Esophagus (tissue), 2 donors: Measurements from ENCODE around the gene PDE4D. TPM values are rescaled to one million over a fixed set of nuclear protein-coding genes. Genes with fewer than 3 reads are reported as not detected.
"Not testable (repeated sequence)": the region's sequence is repeated elsewhere in the genome, so short reads cannot be mapped to it uniquely, and the experiment has no call there.

Experiments
- H3K27ac ChIP-seq, 2 donors: one replicate each; pipeline ENCODE4 v1.5.1; 2013; ENCODE audit warnings: low read depth in 2 of 2, mild to moderate bottlenecking in 2 of 2, inconsistent platforms in 1 of 2, low read length in 1 of 2, moderate library complexity in 1 of 2
- H3K27me3 ChIP-seq, 2 donors: one replicate each; pipeline ENCODE4 v1.6.1; 2013; ENCODE audit warnings: low read length in 2 of 2, control low read depth in 1 of 2, mild to moderate bottlenecking in 1 of 2; ENCODE audit not compliant: insufficient read depth in 2 of 2, control insufficient read depth in 1 of 2
- H3K36me3 ChIP-seq, 2 donors: one replicate each; pipeline ENCODE4 v1.6.1; 2013; ENCODE audit warnings: low read length in 1 of 2; ENCODE audit not compliant: control insufficient read depth in 2 of 2, insufficient read depth in 2 of 2
- H3K4me1 ChIP-seq, 2 donors: one replicate each; pipeline ENCODE4 v1.6.1; 2013; ENCODE audit warnings: low read length in 1 of 2; ENCODE audit not compliant: control insufficient read depth in 2 of 2, insufficient read depth in 2 of 2
- H3K4me3 ChIP-seq, 2 donors: one replicate each; pipeline ENCODE4 v1.5.1; 2013; ENCODE audit warnings: low read length in 2 of 2, mild to moderate bottlenecking in 2 of 2, low read depth in 1 of 2, moderate library complexity in 1 of 2
- H3K9me3 ChIP-seq, 2 donors: one replicate each; pipeline ENCODE4 v1.6.1; 2013; ENCODE audit warnings: mild to moderate bottlenecking in 2 of 2, low read depth in 1 of 2, low read length in 1 of 2, moderate library complexity in 1 of 2; ENCODE audit not compliant: control insufficient read depth in 2 of 2, insufficient read depth in 1 of 2
- WGBS, 2 donors: extraction: QIAGEN DNeasy Blood & Tissue Kit; methylation state at CpG; one replicate each; pipeline ENCODE4 v1.1.7; 2013; 5-methylcytosine and 5-hydroxymethylcytosine counted together
- polyA plus RNA-seq, 2 donors: library from polyadenylated mRNA; stranded (reverse); fragments of 200-250 nt; gene quantifications; one replicate each; pipeline ENCODE4 v1.2.3, GENCODE V29; 2013
- donor health status: healthy with polysubstance abuse.
- donor health status: Bipolar disorder and iron deficiency.

PDE4D gene
- polyA plus RNA-seq, 2 donors = 1.5 to 2.5 TPM

GRCh38 chr5:59792983-59793585 lies 100.4 kb downstream of the PDE4D start:
- H3K9me3 ChIP-seq = no peaks in the 10 kb centered on the region
- 45 to 65% methylated on average over 6 of the region's 6 CpGs for WGBS, 2 donors

GRCh38 chr5:59791617-59792016 lies 101.9 kb downstream of the PDE4D start:
- Histone ChIP-seq H3K36me3 (no peaks in the 10 kb centered on the region), H3K27me3 (no peaks in the 10 kb centered on the region), H3K4me1 (peaks cover 0 to 7% of the 10 kb centered on the region in 2 donors), H3K27ac (no peak overlapping the region), H3K4me3 (no peak overlapping the region), H3K9me3 (no peaks in the 10 kb centered on the region)
- WGBS, 2 donors = 73 to 88% methylated on average over 3 of the region's 3 CpGs

More at GRCh38 chr5:59792983-59793585, 100.4 kb downstream of the PDE4D start:
- peaks cover 0 to 7% of the 10 kb centered on the region in 2 donors for H3K4me1 ChIP-seq
- H3K4me3 ChIP-seq = no peak overlapping the region
- no peaks in the 10 kb centered on the region for H3K27me3 ChIP-seq
- no peaks in the 10 kb centered on the region for H3K36me3 ChIP-seq
- H3K27ac ChIP-seq = no peak overlapping the region

GRCh38 chr5:59790776-59791475 lies 102.6 kb downstream of the PDE4D start:
- H3K27ac ChIP-seq = peak overlapping the region; percentile 34 to 35
- H3K27me3 ChIP-seq = no peaks in the 10 kb centered on the region
- H3K36me3 ChIP-seq = no peaks in the 10 kb centered on the region
- peak overlapping the region in 1 of 2 donors; percentile 3 for H3K4me3 ChIP-seq
- no peaks in the 10 kb centered on the region for H3K9me3 ChIP-seq
- H3K4me1 ChIP-seq = peaks cover 0 to 7% of the 10 kb centered on the region in 2 donors
- 38 to 51% methylated on average over 9 of the region's 9 CpGs for WGBS, 2 donors

GRCh38 chr5:59790376-59790775 lies 103.2 kb downstream of the PDE4D start:
- peak overlapping the region in 1 of 2 donors; percentile 3 for H3K4me3 ChIP-seq
- H3K27ac ChIP-seq = no peak overlapping the region
- no peaks in the 10 kb centered on the region for H3K9me3 ChIP-seq
- no peaks in the 10 kb centered on the region for H3K36me3 ChIP-seq
- WGBS, 2 donors = 53 to 56% methylated on average over 7 of the region's 7 CpGs
- H3K4me1 ChIP-seq = peaks cover 0 to 7% of the 10 kb centered on the region in 2 donors
- no peaks in the 10 kb centered on the region for H3K27me3 ChIP-seq

- WGBS, 2 donors = 49 to 50% methylated on average over 2 of the region's 2 CpGs
- peaks cover 0 to 7% of the 10 kb centered on the region in 2 donors for H3K4me1 ChIP-seq
- H3K27ac ChIP-seq = no peak overlapping the region
- no peaks in the 10 kb centered on the region for H3K9me3 ChIP-seq
- no peak overlapping the region for H3K4me3 ChIP-seq
- H3K27me3 ChIP-seq = no peaks in the 10 kb centered on the region
- no peaks in the 10 kb centered on the region for H3K36me3 ChIP-seq
These were observed 103.6 kb downstream of the PDE4D start for GRCh38 chr5:59789894-59790293.

GRCh38 chr5:59789197-59789596 lies 104.3 kb downstream of the PDE4D start:
- Histone ChIP-seq H3K27me3 (no peaks in the 10 kb centered on the region), H3K9me3 (no peaks in the 10 kb centered on the region), H3K4me1 (peaks cover 0 to 7% of the 10 kb centered on the region in 2 donors), H3K27ac (no peak overlapping the region), H3K4me3 (no peak overlapping the region), H3K36me3 (no peaks in the 10 kb centered on the region)
- 79 to 85% methylated on average over 2 of the region's 2 CpGs for WGBS, 2 donors

GRCh38 chr5:59786334-59786805 lies 107.2 kb downstream of the PDE4D start:
- Histone ChIP-seq H3K27me3 (no peaks in the 10 kb centered on the region), H3K4me3 (no peak overlapping the region), H3K27ac (peak overlapping the region in 1 of 2 donors; percentile 3), H3K4me1 (no peaks in the 10 kb centered on the region), H3K9me3 (no peaks in the 10 kb centered on the region), H3K36me3 (no peaks in the 10 kb centered on the region)
- WGBS, 2 donors = 48 to 50% methylated on average over 6 of the region's 6 CpGs

GRCh38 chr5:59785676-59786333 lies 107.7 kb downstream of the PDE4D start:
- no peak overlapping the region for H3K27ac ChIP-seq
- H3K27me3 ChIP-seq = no peaks in the 10 kb centered on the region
- H3K4me3 ChIP-seq = no peak overlapping the region
- no peaks in the 10 kb centered on the region for H3K4me1 ChIP-seq
- H3K36me3 ChIP-seq = no peaks in the 10 kb centered on the region
- 75 to 86% methylated on average over 5 of the region's 5 CpGs for WGBS, 2 donors
- H3K9me3 ChIP-seq = no peaks in the 10 kb centered on the region

GRCh38 chr5:59784708-59785107 lies 108.8 kb downstream of the PDE4D start:
- not testable (repeated sequence) for H3K27me3 ChIP-seq, H3K4me1 ChIP-seq, H3K27ac ChIP-seq, H3K4me3 ChIP-seq, H3K36me3 ChIP-seq, H3K9me3 ChIP-seq
- WGBS, 2 donors = 76 to 77% methylated on average over 1 of the region's 1 CpG
